HCEC 1CT (cell line): ENCODE data around the gene RHOA.
A peak's percentile ranks its signal among the peaks of the same experiment; 100 is the strongest.
"Not testable (repeated sequence)": the region's sequence is repeated elsewhere in the genome, so short reads cannot be mapped to it uniquely, and the experiment has no call there.

Experiments used
- DNase-seq: peaks from one replicate; pipeline ENCODE4 v3.0.0-alpha.2; 2017

The RHOA gene

DNA sequence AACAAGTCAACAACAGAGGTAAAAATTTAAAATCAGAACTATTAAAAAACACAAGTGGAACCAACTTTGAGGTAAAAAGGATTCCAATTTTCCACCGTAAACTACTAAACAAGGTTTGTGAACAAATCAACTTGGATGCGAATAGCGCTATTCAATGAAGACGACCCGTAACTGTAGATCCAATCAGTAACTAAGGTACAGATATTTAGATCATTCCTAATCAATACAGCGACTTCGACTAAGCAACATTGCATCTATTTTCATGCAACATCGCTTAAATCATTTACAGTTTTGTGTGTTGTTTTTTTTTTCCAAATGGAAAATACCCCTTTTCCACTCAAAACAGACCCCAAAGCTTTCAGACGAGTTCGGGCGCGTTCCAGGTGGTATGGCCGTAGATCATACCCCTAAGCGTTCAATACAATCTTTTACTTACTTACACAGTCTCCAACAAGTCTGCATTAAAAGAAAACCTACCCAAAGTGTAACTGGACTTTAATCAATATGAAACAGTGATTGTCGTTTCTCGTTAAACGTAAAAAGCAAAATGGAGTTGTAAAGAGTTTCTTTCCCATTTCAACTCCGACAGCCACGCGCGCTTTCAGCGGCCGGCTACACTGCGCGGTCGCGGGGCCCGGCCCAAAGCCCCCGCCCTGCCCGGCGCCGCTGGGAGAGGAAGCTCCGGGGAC, 786 bp downstream of the RHOA start:
- no peak for DNase-seq

GRCh38 chr3:49410066-49410845, 1.5 kb downstream of the RHOA start:
- DNase-seq = no peak

DNA sequence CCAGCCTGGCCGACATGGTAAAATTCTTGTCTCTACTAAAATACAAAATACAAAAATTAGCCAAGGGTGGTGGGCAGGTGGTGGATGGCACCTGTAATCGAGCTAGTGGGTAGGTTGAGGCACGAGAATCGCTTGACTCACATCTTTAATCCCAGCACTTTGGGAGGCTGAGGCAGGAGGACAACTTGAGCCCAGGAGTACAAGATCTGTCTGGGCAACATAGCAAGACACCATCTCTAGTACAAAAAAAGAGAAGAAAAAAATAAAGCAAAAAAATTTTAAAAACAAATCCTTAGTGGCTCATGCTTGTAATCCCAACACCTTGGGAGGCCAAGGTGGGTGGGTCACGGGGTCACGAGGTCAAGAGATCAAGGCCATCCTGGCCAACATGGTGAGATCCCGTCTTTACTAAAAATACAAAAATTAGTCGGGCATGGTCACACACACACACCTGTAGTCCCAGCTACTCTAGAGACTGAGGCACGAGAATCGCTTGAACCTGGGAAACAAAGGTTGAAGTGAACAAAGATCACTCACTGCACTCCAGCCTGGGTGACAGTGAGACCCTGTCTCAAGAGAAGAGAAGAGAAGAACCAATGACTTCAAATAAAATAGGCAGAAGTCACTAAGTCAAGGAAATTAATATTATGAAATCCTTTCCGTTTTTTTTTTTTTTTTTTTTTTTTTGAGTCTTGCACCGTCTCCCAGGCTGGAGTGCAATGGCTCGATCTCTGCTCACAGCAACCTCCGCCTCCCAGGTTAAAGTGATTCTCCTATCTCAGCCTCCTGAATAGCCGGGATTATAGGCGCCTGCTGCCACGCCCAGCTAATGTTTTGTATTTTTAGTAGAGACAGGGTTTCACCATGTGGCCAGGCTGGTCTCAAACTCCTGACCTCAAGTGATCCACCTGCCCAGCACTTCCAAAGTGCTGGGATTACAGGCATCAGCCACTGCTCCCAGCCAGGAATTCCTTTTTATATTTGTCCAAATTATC, 4.9 kb downstream of the RHOA start:
- DNase-seq = no peak

DNA sequence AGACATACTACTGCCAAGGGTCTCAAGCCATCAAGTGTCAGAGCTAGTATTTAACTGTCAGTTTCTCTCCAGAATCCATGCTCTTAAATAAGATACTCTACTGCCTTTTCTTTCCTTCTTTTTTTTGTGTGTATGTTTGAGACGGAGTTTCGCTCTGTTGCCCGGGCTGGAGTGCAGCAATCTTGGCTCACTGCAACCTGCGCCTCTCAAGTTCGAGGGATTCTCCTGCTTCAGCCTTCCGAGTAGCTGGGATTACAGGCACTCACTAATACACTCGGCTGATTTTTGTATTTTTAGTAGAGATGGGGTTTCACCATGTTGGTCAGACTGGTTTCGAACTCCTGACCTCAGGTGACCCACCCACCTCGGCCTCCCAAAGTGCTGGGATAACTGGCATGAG, 6.2 kb downstream of the RHOA start:
- not testable (repeated sequence) for DNase-seq

DNA sequence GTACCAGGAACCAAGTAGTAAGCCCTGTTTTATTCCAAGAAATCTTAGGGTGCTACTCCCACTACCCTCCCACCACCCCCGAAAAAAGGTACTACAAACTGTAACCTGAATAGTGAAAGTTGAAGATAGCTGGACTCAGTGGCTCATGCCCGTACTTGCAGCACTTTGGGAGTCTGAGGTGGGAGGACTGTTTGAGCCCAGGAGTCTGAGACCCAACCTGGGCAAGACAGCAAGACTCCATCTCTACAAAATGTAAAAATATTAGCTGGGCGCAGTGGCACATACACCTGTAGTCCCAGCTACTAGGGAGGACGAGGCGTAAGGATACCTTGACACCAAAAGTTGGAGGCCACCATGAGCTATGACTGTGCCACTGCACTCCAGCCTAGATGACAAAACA, 7.9 kb downstream of the RHOA start:
- no peak for DNase-seq

DNA sequence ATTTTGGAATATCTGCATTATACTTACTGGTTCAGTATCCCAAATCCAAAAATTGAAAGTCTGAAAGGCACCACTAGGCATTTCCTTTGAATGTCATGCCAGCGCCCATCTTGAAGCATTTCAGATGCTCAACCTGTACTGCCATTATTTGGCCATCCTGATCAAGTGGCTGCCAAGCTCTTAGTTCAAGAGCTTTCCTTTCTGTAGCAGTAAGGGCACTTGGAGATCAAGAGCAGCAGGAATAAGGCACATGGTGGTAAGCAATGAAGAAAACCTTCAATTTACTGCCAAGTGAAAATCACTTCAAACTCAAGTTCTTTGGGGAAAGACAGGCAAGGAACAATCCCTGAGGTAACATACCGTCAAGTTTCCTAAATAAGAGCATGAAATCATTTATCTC, 10.0 kb downstream of the RHOA start:
- no peak for DNase-seq

DNA sequence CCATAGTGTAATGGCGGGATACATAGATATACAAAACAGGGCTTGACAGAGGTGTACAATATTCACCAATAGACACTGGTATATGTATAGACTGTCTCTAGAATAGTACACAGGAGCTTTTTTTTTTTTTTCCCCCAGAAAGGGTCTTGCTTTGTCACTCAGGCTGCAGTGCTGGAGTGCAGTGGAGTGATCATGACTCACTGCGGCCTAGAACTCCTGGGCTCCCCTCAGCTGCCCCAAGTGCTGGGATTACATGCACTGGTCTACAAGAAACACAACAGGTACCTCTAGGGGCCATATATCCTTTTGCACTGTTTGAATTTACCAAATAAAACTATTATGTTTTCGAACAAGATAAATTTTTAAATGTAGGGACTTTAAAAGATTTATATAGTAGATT, 12.3 kb downstream of the RHOA start:
- no peak for DNase-seq

GRCh38 chr3:49397470-49397869, 14.3 kb downstream of the RHOA start:
- DNase-seq = no peak

GRCh38 chr3:49391310-49391709, 20.5 kb downstream of the RHOA start:
- not testable (repeated sequence) for DNase-seq

GRCh38 chr3:49389297-49389696, 22.5 kb downstream of the RHOA start:
- no peak for DNase-seq

DNA sequence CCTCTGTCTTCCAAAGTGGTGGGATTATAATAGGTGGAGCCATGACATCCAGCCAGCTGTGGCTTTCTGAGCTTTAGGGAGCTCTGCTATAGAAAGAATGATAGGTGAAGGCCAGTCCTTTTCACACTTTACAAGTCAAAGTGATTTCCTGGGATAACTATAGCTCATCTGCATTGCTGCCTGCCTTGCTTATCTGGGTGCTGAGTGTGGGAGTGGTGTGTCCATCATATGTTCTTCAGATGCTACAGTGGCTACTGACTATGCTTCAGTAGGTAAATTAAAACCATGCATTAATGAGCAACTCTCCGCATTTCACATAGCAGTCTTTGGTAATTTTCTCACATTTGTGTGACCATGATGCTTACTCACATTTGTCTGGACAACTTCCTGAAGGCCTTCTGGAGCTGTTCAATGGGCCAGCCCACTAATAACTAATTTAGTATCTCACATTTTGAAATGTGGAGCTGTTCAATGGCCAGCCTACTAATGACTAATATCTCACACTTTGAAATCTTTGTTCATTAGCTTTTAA, 23.4 kb downstream of the RHOA start:
- DNase-seq = no peak

DNA sequence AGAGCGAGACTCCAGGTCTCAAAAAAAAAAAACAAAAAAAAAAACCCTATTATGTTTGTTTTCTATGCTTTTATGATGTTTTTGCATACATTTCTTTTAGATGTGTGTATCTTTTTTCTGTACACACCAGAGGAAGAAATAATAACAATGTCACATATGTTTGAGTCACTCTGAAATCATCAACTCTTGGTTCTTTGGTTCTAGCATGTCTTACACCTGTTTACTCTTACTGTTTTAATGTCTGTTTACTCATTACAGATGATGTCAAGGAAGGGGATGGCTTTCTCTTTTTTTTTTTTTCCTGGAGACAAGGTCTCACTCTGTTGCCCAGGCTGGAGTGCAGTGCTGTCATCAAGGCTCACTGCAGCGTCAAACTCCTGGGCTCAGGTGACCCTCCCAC, 24.1 kb downstream of the RHOA start:
- DNase-seq = peak; percentile 75

DNA sequence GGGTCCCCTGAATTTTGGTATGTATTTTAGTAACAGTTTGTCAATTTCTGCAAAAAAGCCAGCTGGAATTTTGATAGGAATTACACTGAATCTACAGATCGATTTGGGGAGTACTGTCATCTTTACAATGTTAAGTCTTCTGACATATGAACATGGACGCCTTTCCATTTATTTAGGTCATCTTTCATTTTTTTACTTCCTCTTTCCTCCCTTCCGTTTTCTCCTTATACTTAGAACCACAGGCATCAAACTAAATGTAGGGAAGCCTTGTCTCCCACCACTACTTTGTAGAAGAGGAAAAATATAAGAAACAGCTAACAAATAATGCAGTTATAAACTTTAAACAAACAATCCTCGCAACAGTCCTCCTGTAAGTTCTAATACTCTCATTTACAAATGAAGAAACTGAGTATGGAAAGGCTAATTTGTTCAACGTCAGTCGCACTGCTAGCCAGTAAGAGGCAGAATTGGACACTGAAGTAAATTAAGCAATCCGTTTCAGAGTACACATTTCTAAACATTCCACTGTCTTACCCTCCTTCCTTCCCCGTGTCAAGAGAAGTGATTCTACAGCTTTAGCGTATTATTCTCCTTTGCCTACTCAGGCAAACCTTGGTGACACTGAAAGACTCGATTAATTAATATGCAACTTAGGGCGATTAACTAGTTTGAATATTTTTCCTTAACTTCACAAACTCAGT, 25.6 kb downstream of the RHOA start:
- DNase-seq = no peak

GRCh38 chr3:49385617-49386016, 26.2 kb downstream of the RHOA start:
- DNase-seq = no peak

- no peak for DNase-seq
Measured at GRCh38 chr3:49383387-49383786, 28.4 kb downstream of the RHOA start.

- no peak for DNase-seq
Measured at GRCh38 chr3:49378249-49378895, 33.4 kb downstream of the RHOA start.

DNA sequence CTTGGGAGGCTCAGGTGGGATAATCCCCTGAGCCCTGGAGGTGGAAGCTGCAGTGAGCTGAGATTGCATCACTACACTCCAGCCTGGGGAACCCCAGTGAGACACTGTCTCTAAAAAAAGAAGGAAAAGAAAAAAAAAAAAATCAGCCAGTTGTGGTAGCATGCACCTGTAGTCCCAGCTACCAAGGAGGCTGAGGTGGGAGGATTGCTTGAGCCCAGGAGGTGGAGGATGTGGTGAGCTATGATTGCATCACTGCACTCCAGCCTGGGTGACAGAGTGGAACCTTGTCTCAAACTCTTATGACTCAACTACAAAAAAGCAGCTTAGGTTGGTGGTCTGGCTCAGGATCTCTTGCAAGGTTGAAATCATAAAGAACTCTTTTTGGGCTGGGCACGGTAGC, 34.3 kb downstream of the RHOA start:
- no peak for DNase-seq

- no peak for DNase-seq
Measured at GRCh38 chr3:49371946-49372345, 39.8 kb downstream of the RHOA start.

GRCh38 chr3:49370585-49371290, 41.0 kb downstream of the RHOA start:
- no peak for DNase-seq

GRCh38 chr3:49362561-49362960, 49.2 kb downstream of the RHOA start:
- peak; percentile 12 for DNase-seq

DNA sequence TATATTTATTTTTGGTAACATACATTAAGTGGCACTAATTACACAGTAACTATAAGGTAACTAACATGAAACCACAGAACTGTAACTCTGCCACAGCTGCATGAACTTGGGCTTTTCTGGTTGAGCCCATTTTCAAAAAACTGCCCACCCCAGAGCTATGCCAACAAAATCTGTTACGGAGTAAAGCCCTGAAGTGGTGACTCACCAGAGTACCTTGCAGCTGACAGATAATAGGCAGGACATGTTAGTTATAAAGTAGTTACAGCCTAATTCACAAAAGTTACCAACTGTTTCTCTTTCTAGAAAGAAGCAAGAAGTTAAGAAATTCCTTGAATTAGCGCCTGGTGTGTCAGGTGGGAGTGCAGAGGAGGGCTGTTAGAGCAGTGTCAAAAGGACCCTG, 52.2 kb downstream of the RHOA start:
- DNase-seq = no peak
